ENCODE data around the gene RAET1E.
"Not testable (repeated sequence)": the region's sequence is repeated elsewhere in the genome, so short reads cannot be mapped to it uniquely, and the experiment has no call there.

RAET1E gene

DNA sequence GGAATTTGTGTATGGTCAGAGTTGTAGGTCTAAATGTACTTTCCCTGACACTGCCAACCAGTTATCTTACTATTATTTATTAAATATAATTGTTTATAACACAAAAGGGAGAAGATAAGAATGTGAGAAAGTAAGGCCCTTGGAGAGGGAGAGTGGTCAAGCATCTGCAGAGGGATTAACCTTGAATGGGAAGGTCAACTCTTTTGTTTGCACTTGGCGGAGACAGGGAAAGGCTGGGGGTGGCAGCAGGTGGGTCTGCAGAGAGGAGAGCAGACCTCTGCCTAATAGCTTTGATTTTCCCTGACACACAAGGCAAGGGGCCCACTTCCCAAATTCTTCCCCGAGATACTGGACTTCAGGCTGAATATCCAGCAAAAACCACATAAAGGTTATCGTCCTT, 38.0 kb downstream of the RAET1E start:
- no peak for DNase-seq

DNA sequence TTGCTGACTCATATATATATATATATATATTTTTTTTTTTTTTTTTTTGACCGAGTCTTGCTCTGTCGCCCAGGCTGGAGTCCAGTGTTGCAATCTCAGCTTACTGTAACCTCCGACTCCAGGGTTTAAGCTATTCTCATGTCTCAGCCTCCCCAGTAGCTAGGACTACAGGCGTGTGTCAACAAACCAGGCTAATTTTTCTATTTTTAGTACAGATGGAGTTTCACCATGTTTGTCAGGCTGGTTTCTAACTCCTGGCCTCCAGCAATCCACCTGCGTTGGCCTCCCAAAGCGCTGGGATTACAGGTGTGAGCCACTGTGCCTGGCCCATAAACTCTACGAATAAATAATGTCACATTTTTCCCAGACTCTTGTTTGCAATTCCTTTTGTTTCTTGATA, 38.5 kb downstream of the RAET1E start:
- DNase-seq = no peak

- no peak for DNase-seq
Observed at GRCh38 chr6:149857541-149857940, 40.4 kb downstream of the RAET1E start.

DNA sequence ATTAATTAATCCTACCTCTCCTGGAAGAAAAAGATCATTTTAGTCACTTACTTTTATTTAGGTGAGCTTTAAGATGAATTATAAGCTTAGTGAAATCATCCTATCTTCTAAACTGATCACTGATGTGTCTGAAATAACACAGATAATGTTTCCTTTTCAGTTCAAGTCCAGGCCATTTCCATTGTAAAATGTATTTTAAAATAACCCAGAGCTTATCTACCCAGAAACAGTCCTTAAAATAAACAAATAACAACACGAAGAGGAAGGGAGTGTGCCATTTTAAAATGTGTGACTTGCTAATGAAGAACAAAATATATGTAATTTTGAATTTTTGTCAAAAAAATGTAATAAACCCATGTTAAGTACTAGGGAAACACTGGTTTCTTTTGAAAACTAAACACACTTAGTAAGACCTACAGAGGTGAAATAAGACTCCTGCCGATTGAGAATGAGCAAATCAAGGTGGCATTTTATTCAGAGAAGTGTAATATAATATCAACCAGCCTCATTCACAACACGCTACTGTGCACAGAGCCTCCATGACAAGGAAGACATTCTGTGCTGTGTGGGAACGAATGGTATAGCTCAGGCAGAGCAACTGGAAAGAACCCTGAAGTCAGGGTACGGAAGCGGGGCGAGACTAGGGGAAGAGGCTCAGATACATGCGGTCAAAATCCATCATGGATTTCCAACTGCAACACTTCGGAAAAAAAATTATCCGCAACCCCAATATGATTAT, 41.5 kb downstream of the RAET1E start:
- DNase-seq = no peak

DNA sequence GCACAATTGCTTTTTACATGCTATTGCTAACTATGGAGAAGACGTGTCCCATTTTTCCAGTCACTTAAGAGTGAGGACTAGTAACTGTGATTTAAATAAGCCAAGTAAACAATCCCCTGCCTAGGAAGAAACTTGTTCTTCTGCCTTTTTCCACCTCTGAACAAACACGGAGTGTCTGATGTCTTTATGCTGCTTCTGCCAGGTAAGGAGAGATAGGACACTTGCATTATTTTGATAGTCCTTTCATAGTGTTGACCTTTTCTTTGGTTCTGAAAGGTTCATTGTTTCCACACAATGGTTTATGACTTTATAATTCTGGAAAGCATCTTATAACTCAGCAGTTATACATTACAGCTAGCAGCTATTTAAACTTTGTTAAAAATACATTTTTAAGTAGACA, 42.2 kb downstream of the RAET1E start:
- no peak for DNase-seq

GRCh38 chr6:149855040-149855654, 42.8 kb downstream of the RAET1E start:
- DNase-seq = no peak

GRCh38 chr6:149854532-149854931, 43.4 kb downstream of the RAET1E start:
- DNase-seq = no peak

- not testable (repeated sequence) for DNase-seq
Observed at GRCh38 chr6:149854017-149854416, 43.9 kb downstream of the RAET1E start.

- no peak for DNase-seq
Observed at GRCh38 chr6:149852881-149853280, 45.0 kb downstream of the RAET1E start.

GRCh38 chr6:149852180-149852579, 45.7 kb downstream of the RAET1E start:
- no peak for DNase-seq

- DNase-seq = no peak
Observed at GRCh38 chr6:149851461-149852110, 46.3 kb downstream of the RAET1E start.

- not testable (repeated sequence) for DNase-seq
Observed at GRCh38 chr6:149848343-149848742, 49.6 kb downstream of the RAET1E start.

Measured in NCI-H1436 treated with DMSO at 0.1 percent for 48 hours (cell line).